ENCODE results near the gene RNF125. TPM values are rescaled to one million over a fixed set of nuclear protein-coding genes. Genes with fewer than 3 reads are reported as not detected.

Gene RNF125
- total and polyA plus RNA-seq, 4 donors, result 1.6 to 5.7 (median 3.6) TPM

GRCh38 chr18:32095900-32096229, 77.2 kb downstream of the RNF125 start:
- WGBS, result 33% methylated on average over 4 of the region's 4 CpGs
- H3K27ac ChIP-seq (ENCODE audit: low read depth in 1 of 2, low read length in 2 of 2), result peak overlapping the region in 1 of 2 donors; percentile 5
- no peak for DNase-seq (ENCODE audit: low spot score)
- peaks cover 0 to 4% (median 0%) of the 10 kb centered on the region in 4 donors for H3K36me3 ChIP-seq (ENCODE audit: control insufficient read depth in 4 of 4, insufficient read depth in 3 of 4, low read depth in 1 of 4, low read length in 3 of 4)
- no peaks in the 10 kb centered on the region for H3K9me3 ChIP-seq (ENCODE audit: control insufficient read depth in 4 of 4, low read length in 3 of 4)
- TF ChIP-seq RAD21 (IDR thresholded peaks at IDR 0.05) (peak in 1 of 2 donors; percentile 25), YY1 (IDR thresholded peaks at IDR 0.05) (no peak), SP1 (IDR thresholded peaks at IDR 0.05) (peak; percentile 74), HNF4A (conservative IDR thresholded peaks at IDR 0.05) (peak; percentile 91 to 93), REST (IDR thresholded peaks at IDR 0.05) (no peak), JUND (IDR thresholded peaks at IDR 0.05) (peak in 1 of 2 donors; percentile 60), HNF4G (IDR thresholded peaks at IDR 0.05) (peak; percentile 82), FOXA2 (IDR thresholded peaks at IDR 0.05) (no peak), NR2F2 (IDR thresholded peaks at IDR 0.05) (no peak), RXRA (IDR thresholded peaks at IDR 0.05) (peak; percentile 47 to 49)
- no peak overlapping the region for H3K9ac ChIP-seq (ENCODE audit: low read depth in 1 of 2, low read length in 2 of 2)
- H3K4me1 ChIP-seq (ENCODE audit: control insufficient read depth in 4 of 4, insufficient read depth in 4 of 4, low read length in 3 of 4), result peaks cover 10 to 51% (median 33%) of the 10 kb centered on the region in 4 donors
- no peak overlapping the region for H3K4me3 ChIP-seq (ENCODE audit: low read depth in 1 of 3, low read length in 3 of 3)
- H3K27me3 ChIP-seq (ENCODE audit: control insufficient read depth in 4 of 4, insufficient read depth in 4 of 4, low read length in 3 of 4), result no peaks in the 10 kb centered on the region

GRCh38 chr18:32096946-32097345, 78.3 kb downstream of the RNF125 start:
- Histone ChIP-seq H3K27ac (ENCODE audit: low read depth in 1 of 2, low read length in 2 of 2) (no peak overlapping the region), H3K4me1 (ENCODE audit: control insufficient read depth in 4 of 4, insufficient read depth in 4 of 4, low read length in 3 of 4) (peaks cover 10 to 45% (median 33%) of the 10 kb centered on the region in 4 donors), H3K9me3 (ENCODE audit: control insufficient read depth in 4 of 4, low read length in 3 of 4) (no peaks in the 10 kb centered on the region), H3K27me3 (ENCODE audit: control insufficient read depth in 4 of 4, insufficient read depth in 4 of 4, low read length in 3 of 4) (no peaks in the 10 kb centered on the region), H3K36me3 (ENCODE audit: control insufficient read depth in 4 of 4, insufficient read depth in 3 of 4, low read depth in 1 of 4, low read length in 3 of 4) (peaks cover 0 to 4% (median 0%) of the 10 kb centered on the region in 4 donors), H3K9ac (ENCODE audit: low read depth in 1 of 2, low read length in 2 of 2) (no peak overlapping the region), H3K4me3 (ENCODE audit: low read depth in 1 of 3, low read length in 3 of 3) (no peak overlapping the region)
- WGBS, result 86% methylated on average over 2 of the region's 2 CpGs
- TF ChIP-seq ATF3 (IDR thresholded peaks at IDR 0.05) (no peak), TAF1 (conservative IDR thresholded peaks at IDR 0.05) (no peak)
- DNase-seq (ENCODE audit: low spot score), result no peak

GRCh38 chr18:32104516-32104915, 85.9 kb downstream of the RNF125 start:
- H3K4me3 ChIP-seq (ENCODE audit: low read depth in 1 of 3, low read length in 3 of 3), result no peak overlapping the region
- no peaks in the 10 kb centered on the region for H3K27me3 ChIP-seq (ENCODE audit: control insufficient read depth in 4 of 4, insufficient read depth in 4 of 4, low read length in 3 of 4)
- no peaks in the 10 kb centered on the region for H3K9me3 ChIP-seq (ENCODE audit: control insufficient read depth in 4 of 4, low read length in 3 of 4)
- H3K9ac ChIP-seq (ENCODE audit: low read depth in 1 of 2, low read length in 2 of 2), result no peak overlapping the region
- 86% methylated on average over 2 of the region's 2 CpGs for WGBS
- DNase-seq (ENCODE audit: low spot score), result no peak
- H3K27ac ChIP-seq (ENCODE audit: low read depth in 1 of 2, low read length in 2 of 2), result no peak overlapping the region
- no peaks in the 10 kb centered on the region for H3K36me3 ChIP-seq (ENCODE audit: control insufficient read depth in 4 of 4, insufficient read depth in 3 of 4, low read depth in 1 of 4, low read length in 3 of 4)
- peaks cover 0 to 4% (median 2%) of the 10 kb centered on the region in 4 donors for H3K4me1 ChIP-seq (ENCODE audit: control insufficient read depth in 4 of 4, insufficient read depth in 4 of 4, low read length in 3 of 4)
- TF ChIP-seq EGR1 (IDR thresholded peaks at IDR 0.05; ENCODE audit: low read depth in 2 of 2) (no peak), HNF4A (conservative IDR thresholded peaks at IDR 0.05) (no peak), YY1 (IDR thresholded peaks at IDR 0.05) (no peak), JUND (IDR thresholded peaks at IDR 0.05) (no peak), FOXA1 (IDR thresholded peaks at IDR 0.05) (no peak), ATF3 (IDR thresholded peaks at IDR 0.05) (no peak), HNF4G (IDR thresholded peaks at IDR 0.05) (no peak), RAD21 (IDR thresholded peaks at IDR 0.05) (no peak)
